ENCODE results near the gene CCNY.

The CCNY gene

DNA sequence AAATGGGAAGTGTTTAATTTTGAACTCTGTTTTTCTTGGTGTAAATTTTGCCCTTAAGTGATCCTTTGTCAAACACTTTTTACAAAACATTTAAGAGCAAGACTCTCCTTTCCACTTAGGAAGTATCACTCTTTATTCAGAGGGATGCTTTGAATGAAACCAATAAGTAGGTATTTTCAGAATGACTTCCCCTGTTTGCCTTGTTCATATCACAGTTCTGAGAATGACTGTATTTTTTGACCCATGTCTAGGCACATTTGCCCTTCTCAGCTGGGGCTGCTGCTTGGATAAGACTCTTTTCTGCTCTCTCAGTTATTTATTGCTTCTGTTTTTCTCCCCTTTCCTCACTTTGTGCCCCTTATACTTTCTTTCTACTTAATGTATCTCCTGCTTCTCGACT, 98.2 kb downstream of the CCNY start:
- DNase-seq: no peak

DNA sequence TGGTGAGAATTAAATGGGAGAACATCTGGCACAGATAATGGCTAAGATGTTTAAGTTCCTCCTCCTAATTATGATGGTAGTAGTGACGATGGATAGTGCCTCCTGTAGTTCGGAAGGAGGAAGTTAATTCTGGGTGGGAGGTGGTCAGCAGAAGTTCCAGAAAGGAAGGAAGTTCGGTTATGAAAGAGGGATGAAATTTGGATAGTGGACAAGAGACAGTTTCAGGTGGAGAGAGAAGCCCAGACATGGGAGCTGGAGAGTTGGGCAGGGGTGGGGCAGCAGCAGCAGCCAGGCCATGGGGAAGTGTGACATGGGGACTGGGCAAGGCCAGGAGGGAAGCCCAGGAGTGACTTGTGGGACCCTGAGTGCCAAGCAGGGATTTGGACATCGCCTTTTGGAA, 99.5 kb downstream of the CCNY start:
- DNase-seq: no peak

DNA sequence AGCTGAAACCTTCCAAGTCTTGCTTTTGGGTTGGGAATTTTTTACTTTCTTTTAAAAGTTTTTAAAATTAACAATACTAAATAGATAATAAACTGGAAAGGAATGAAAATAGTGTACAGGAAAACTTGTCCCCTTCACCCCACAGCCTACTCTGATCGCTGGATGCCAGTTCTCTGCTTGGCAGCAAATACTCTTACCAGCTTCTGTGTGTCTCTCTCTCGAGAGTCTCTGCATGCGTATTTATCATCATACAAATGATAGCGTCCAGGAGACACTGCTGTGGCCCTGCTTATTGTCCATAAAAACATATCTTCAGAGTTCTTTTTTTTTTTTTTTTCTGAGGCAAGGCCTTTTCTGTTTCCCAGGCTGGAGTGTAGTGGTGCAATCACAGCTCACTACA, 101.5 kb downstream of the CCNY start:
- no peak for DNase-seq

DNA sequence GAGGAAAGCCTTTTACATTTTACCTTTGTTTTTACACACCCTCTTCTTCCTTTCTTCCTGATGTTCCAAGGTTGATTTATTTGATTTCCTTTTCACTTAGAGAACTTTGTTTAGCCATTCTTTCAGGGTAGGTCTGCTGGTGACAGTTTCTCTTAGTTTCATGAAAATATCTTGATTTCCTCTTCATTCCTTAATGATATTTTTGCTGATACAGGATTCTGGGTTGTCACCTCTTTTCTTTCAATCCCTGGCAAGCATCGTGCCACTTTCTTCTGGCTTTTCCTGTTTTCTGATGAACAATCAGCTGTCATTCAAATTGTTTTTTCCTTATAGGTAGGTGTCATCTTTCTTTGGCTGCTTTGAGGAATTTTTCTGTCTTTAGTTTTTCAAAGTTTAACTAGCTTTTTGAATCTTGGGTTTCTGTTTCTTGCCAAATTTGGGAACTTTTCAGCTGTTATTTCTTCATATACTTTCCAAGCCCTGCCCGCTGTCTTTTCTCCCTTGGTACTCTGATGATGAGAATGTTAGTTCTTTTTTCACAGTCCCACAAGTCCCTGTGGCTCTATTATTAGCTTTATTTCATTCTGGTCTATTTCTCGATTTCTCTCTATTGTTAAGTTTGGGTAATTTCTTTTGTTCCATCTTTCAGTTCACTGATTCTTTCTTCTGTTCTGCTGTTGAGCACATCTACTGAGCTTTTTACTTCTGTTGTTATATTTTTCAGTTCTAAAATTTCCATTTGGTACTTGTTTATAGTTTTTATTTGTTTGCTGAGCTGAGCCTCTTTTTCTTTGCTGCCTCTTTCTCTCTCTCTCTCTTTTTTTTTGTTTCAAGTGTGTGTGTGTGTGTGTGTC, 102.6 kb downstream of the CCNY start:
- DNase-seq: no peak

GRCh38 chr10:35440016-35440415, 103.7 kb downstream of the CCNY start:
- no peak for DNase-seq

DNA sequence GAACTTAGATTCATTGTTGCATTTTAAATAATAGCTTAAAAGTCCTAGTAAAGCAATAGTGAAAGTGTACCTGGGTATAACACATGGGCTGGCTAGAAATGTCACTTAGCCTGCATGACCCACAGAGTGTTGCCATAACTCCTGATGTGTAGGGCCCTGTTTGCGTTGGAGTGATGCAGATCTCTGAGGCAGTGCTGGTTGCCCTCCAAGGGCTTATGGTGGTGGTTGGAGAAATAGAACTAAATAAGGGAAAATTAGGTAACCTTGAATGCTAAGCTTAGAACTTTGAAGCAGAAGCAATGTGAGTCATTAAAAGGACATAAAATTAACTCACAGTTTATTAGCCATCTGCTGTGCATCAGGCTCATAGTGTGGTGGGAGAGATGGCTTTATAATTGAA, 105.7 kb downstream of the CCNY start:
- no peak for DNase-seq

DNA sequence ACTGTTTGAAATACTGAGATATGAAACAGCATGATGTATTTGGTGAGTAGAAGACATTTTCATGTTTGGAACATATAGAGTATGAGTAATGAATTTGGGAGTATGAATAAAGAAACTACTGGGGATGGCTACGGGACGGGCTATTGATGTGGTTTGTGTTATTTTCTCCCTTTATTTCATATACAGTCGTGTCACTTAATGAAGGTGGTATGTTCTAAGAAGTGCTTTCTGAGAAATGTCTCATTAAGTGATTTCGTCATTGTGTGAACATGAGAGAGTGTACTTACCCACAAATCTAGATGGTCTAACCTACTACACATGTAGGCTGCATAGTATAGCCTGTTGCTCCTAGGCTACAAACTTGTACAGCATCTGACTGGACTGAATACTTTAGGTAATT, 106.3 kb downstream of the CCNY start:
- no peak for DNase-seq

DNA sequence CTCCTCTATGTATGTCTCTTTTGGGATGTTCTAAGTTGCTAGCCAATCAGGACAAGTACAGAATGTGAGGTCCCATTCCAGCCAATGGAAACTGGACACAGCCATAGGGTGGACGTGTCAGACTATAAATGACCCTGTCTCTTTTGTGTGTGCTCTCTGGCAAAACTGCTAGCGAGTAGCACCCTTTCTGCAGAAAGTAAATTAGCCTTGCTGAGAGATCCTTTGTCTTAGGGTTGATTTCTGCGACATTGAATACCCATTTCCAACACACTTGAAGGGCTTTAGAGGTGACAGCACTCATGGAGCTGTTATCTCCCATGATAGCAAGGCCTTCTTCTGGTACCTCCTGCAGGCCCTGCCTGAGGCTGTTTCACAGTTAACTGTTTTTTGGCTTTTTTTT, 107.5 kb downstream of the CCNY start:
- no peak for DNase-seq

- DNase-seq: no peak
Measured at GRCh38 chr10:35445150-35445884, 109.0 kb downstream of the CCNY start.

DNA sequence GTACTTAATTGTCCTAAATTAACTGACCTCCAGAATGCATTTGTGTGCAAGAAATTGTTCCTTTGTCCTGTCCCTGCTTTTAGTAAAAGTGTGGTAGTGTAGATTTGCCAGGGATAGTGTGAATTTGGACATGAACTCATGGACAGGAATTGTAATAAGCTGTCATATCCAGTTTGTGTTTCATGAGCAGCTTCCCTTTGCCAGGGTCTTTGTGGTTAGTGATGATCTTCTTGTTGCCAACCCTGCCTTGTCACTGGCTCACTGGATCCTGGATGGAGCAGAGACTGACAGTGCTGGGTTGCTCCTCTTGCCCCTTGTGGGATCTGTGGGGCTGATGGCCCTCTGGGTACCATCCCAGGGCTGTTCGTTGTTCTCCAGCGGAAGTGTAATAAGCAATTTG, 110.1 kb downstream of the CCNY start:
- no peak for DNase-seq

- DNase-seq: no peak
Measured at GRCh38 chr10:35447693-35448407, 111.5 kb downstream of the CCNY start.

DNA sequence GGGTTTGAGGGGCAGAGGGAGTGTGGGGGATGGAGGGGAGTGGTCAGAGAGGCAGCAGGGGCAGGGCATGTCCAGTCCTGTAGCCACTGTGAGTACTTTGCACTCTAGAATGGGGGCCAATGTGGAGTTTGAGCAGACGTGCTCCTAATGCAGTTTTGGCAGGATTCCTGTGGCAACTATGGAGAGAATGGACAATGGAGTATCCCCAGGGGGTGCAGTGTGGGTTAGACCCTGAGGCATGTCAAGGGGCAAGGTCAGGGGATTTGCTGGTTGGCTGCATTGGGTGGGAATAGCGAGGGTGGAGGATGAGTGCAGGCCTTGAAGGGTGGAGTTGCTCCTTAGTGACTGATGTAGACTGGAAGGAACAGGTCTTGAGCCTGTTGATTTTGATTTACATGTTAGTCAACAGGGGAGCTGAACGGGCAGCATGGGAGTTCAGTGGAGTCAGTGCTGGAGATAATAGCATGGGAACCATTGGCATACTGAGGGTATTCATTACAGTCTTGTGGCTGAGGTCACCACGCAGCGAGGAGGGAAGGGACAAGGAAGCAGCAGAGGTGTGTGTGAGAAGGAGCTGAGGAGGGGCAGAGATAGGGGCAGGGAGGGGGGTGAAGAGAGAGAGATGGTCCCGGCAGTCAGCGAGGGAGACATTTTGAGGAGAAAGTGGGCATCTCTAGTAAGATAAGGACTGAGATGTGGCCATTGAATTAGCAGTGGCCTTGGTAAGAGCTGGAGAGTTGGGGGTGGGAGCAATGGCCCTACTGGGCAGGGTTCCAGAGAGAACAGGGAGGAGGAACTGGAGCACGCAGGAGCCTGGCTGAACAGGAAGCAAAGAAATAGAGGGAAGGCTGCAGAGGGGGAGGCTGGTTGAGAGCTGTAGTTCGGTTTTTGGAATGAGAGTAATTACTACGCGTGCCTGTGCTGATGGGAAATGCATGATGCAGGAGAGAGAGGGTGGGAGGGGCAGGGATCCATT, 112.7 kb downstream of the CCNY start:
- DNase-seq: no peak

- DNase-seq: no peak
Measured at GRCh38 chr10:35449944-35450343, 113.6 kb downstream of the CCNY start.

DNA sequence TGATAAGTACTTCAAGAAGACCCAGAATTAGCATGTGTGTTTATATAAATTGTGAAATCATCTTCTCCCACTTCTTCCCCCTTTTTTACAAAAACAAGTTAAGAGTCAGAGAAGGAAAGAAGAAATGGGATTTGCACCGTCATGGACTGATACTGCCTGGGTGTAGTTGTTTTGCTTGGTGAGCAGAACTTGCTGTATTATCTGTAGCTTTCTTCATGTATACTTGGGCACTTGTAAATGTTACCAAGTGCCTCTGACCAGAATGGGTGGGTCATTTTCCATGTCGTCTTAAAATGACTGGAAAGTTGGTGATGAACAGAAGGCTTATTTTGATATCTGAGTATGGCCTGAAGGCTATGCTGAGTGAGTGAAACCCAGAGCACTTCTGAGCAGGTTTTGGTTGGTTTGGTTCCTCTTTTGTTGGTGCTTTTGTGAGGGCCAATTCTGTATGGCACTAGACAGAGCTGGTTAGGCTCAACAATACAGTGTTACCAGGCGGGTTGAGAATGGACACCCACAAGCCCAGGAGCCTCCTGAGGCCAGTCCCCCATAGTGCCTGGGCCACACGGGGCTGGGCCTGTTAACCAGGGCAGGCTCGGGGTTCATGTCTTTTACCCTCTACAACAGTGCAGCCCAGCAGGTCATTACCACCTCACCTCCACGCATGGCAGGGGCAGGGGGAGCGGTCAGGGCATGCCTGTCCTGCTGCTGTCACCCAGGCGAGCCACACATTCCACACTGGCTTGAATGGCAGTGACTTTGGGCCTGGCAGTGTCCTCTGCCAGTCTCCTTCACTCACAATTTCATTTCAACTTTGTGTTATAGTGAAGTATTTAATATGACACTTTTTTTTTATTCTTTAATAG, 115.1 kb downstream of the CCNY start:
- DNase-seq: no peak

DNA sequence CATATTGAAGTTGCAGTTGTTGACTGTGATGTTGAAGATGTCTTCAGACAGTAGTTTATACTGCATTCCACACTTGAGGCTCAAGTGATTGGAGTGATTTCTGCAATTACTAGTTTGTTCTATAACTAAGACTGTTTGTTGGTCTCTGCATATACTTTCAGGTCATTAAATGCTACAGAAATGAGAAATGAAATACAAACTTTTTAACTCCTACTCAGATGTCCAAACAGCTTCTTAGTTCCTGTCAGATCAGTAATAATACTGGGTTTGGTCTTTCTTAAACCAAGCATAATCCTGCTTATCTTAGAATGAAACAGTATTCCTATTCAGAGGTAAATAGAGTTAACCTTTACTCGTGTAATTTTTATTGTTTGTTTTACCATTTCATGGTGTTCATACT, 115.9 kb downstream of the CCNY start:
- no peak for DNase-seq

DNA sequence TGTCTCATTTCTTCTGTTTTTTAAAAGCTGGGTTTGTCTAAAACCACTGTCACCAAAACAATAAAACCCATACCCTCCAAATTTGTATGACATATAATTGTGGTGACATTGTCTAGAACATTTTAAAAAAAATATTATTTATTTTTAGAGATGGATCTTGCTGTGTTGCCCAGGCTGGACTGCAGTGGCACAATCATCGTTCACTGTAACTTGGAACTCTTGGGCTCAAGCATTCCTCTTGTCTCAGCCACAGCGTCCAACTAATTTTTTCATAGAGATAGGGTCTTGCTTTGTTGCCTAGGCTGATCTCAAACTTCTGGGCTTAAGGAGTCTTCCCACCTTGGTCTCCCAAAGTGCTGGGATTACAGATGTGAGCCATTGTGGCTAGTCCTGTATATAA, 116.5 kb downstream of the CCNY start:
- DNase-seq: no peak

- DNase-seq: no peak
Measured at GRCh38 chr10:35453855-35454532, 117.7 kb downstream of the CCNY start.

DNA sequence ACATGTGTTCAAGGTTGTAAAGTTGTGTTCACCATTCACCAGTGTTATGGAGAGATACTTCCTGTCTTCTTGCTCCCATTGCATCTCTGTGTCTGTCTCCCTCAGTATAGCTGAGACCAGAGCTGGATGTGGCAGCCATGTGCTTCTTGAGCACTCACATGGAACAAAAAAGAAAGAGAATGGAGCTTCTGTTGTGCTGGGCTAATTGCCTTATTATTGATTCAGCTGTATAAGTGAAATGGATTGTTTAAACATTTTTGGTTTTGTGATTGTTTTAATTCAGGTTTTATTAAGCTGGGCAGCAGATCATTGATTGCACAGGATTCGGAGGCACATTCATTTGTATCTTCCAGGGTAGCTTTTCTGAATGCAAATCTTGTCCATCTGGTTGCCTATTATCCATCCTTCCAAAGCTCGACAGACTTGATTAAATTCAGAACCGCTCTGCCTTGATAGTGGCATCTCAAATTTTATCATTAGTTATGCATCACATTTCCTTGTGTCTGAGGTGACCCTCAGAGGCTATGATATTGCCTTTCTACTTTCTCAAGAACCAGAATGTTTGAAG, 119.9 kb downstream of the CCNY start:
- no peak for DNase-seq

- DNase-seq: no peak
Measured at GRCh38 chr10:35456784-35457183, 120.5 kb downstream of the CCNY start.

Measured in stimulated activated CD4-positive, alpha-beta T cell treated with anti-CD3 and anti-CD28 coated beads, Interleukin-2, amount 100 ng/mL, for 48 hours (primary cell).